ENCODE results near the gene SMCO4.

Gene SMCO4

GRCh38 chr11:93498641-93499040, 44.5 kb downstream of the SMCO4 start:
- no peak for DNase-seq

- DNase-seq: no peak
Measured at GRCh38 chr11:93498161-93498560, 45.0 kb downstream of the SMCO4 start.

GRCh38 chr11:93497596-93497995, 45.6 kb downstream of the SMCO4 start:
- no peak for DNase-seq

GRCh38 chr11:93494357-93494756, 48.8 kb downstream of the SMCO4 start:
- DNase-seq: no peak

- no peak for DNase-seq
Measured at GRCh38 chr11:93493252-93493897, 49.8 kb downstream of the SMCO4 start.

- DNase-seq: no peak
Measured at GRCh38 chr11:93492464-93493251, 50.5 kb downstream of the SMCO4 start.

- no peak for DNase-seq
Measured at GRCh38 chr11:93491973-93492372, 51.2 kb downstream of the SMCO4 start.

- DNase-seq: no peak
Measured at GRCh38 chr11:93490996-93491618, 52.1 kb downstream of the SMCO4 start.

GRCh38 chr11:93489841-93490240, 53.4 kb downstream of the SMCO4 start:
- no peak for DNase-seq

- no peak for DNase-seq
Measured at GRCh38 chr11:93487032-93487483, 56.1 kb downstream of the SMCO4 start.

- DNase-seq: no peak
Measured at GRCh38 chr11:93485983-93486382, 57.2 kb downstream of the SMCO4 start.

GRCh38 chr11:93484716-93485115, 58.5 kb downstream of the SMCO4 start:
- no peak for DNase-seq

- no peak for DNase-seq
Measured at GRCh38 chr11:93482556-93482955, 60.6 kb downstream of the SMCO4 start.

- DNase-seq: no peak
Measured at GRCh38 chr11:93481696-93482095, 61.5 kb downstream of the SMCO4 start.

- DNase-seq: no peak
Measured at GRCh38 chr11:93481279-93481678, 61.9 kb downstream of the SMCO4 start.

- no peak for DNase-seq
Measured at GRCh38 chr11:93480756-93481155, 62.4 kb downstream of the SMCO4 start.

GRCh38 chr11:93480256-93480655, 62.9 kb downstream of the SMCO4 start:
- no peak for DNase-seq

GRCh38 chr11:93478841-93479240, 64.3 kb downstream of the SMCO4 start:
- DNase-seq: no peak

- no peak for DNase-seq
Measured at GRCh38 chr11:93477684-93478234, 65.4 kb downstream of the SMCO4 start.

- no peak for DNase-seq
Measured at GRCh38 chr11:93476796-93477195, 66.4 kb downstream of the SMCO4 start.

- no peak for DNase-seq
Measured at GRCh38 chr11:93474123-93474522, 69.1 kb downstream of the SMCO4 start.

- no peak for DNase-seq
Measured at GRCh38 chr11:93468290-93468689, 74.9 kb downstream of the SMCO4 start.

GRCh38 chr11:93467054-93467453, 76.1 kb downstream of the SMCO4 start:
- no peak for DNase-seq

Data from stimulated activated CD4-positive, alpha-beta T cell treated with anti-CD3 and anti-CD28 coated beads, Interleukin-2, amount 100 ng/mL, for 24 hours (primary cell).